ENCODE measurements around the gene SCARB1.
"Not testable (repeated sequence)": the region's sequence is repeated elsewhere in the genome, so short reads cannot be mapped to it uniquely, and the experiment has no call there.

SCARB1 gene

DNA sequence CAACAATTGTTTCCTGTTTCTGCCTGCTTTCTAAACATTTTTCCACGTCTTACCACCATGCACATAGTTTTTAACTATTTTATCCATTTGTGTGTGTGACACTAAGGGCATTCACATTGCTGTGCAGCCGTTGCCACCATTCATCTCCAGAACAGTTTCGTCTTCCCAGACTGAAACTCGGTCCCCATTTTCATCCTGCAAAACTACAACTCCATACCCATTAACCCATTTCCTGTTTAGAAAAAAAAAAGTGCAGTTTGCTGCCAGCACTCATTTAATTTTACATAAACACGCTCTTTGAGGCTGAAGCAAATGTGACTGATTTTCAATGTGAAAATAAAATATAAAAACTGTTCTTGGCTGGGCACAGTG, 35.2 kb upstream of the SCARB1 start:
- TF ChIP-seq SNAI2 (CRISPR knock-in tag; IDR thresholded peaks at IDR 0.05) (no peak), CSDC2 (CRISPR knock-in tag; IDR thresholded peaks at IDR 0.05) (no peak), ESRRG (CRISPR knock-in tag; IDR thresholded peaks at IDR 0.05) (no peak), ZFP3 (CRISPR knock-in tag; IDR thresholded peaks at IDR 0.05) (no peak), ZC3H10 (CRISPR knock-in tag; IDR thresholded peaks at IDR 0.05) (no peak), TCF4 (CRISPR knock-in tag; IDR thresholded peaks at IDR 0.05; ENCODE audit: borderline replicate concordance) (no peak), CREB5 (CRISPR knock-in tag; IDR thresholded peaks at IDR 0.05; ENCODE audit: low read depth) (no peak), ZNF565 (CRISPR knock-in tag; conservative IDR thresholded peaks at IDR 0.05; ENCODE audit: low read depth) (no peak), PPARA (CRISPR knock-in tag; IDR thresholded peaks at IDR 0.05; ENCODE audit: borderline replicate concordance) (no peak), CSRNP3 (CRISPR knock-in tag; IDR thresholded peaks at IDR 0.05) (no peak)
- ATAC-seq: peak; percentile 7; the same call in 2 of the 3 replicates

- peak; percentile 93 for ATAC-seq
- TF ChIP-seq, protein P1, sequence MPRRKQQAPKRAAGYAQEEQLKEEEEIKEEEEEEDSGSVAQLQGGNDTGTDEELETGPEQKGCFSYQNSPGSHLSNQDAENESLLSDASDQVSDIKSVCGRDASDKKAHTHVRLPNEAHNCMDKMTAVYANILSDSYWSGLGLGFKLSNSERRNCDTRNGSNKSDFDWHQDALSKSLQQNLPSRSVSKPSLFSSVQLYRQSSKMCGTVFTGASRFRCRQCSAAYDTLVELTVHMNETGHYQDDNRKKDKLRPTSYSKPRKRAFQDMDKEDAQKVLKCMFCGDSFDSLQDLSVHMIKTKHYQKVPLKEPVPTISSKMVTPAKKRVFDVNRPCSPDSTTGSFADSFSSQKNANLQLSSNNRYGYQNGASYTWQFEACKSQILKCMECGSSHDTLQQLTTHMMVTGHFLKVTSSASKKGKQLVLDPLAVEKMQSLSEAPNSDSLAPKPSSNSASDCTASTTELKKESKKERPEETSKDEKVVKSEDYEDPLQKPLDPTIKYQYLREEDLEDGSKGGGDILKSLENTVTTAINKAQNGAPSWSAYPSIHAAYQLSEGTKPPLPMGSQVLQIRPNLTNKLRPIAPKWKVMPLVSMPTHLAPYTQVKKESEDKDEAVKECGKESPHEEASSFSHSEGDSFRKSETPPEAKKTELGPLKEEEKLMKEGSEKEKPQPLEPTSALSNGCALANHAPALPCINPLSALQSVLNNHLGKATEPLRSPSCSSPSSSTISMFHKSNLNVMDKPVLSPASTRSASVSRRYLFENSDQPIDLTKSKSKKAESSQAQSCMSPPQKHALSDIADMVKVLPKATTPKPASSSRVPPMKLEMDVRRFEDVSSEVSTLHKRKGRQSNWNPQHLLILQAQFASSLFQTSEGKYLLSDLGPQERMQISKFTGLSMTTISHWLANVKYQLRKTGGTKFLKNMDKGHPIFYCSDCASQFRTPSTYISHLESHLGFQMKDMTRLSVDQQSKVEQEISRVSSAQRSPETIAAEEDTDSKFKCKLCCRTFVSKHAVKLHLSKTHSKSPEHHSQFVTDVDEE (CRISPR knock-in tag; IDR thresholded peaks at IDR 0.05): no peak
- TF ChIP-seq ZFP30 (CRISPR knock-in tag; IDR thresholded peaks at IDR 0.05): no peak
- no peak for TF ChIP-seq BACH2 (CRISPR knock-in tag; IDR thresholded peaks at IDR 0.05; ENCODE audit: borderline replicate concordance)
- no peak for TF ChIP-seq PPARA (CRISPR knock-in tag; IDR thresholded peaks at IDR 0.05; ENCODE audit: borderline replicate concordance)
- TF ChIP-seq SNAI2 (CRISPR knock-in tag; IDR thresholded peaks at IDR 0.05): no peak
- TF ChIP-seq CSDC2 (CRISPR knock-in tag; IDR thresholded peaks at IDR 0.05): no peak
These were observed 34.7 kb upstream of the SCARB1 start for GRCh38 chr12:124898200-124898922.

DNA sequence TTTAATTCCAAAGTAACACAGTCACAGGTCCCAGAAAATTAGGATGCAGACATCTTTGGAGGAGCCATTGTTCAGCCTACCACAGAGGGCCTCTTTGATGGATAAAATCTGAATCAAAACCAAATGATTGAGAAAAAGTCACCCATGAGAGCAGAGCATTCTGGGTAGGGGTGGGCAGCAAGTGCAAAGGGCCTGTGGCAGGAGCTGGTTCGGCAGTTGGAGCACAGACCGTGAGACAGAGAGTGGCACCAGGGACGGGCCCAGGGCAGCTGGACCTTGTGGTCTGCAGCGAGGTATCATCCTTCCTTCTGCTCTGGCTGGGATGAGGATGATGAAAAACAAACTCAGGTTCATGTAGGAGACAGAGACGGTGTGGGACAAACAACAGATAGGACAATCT, 32.8 kb upstream of the SCARB1 start:
- no peak for TF ChIP-seq ZNF70 (CRISPR knock-in tag; IDR thresholded peaks at IDR 0.05)
- TF ChIP-seq ZFP3 (CRISPR knock-in tag; IDR thresholded peaks at IDR 0.05): no peak
- TF ChIP-seq BACH2 (CRISPR knock-in tag; IDR thresholded peaks at IDR 0.05; ENCODE audit: borderline replicate concordance): no peak
- TF ChIP-seq PPARA (CRISPR knock-in tag; IDR thresholded peaks at IDR 0.05; ENCODE audit: borderline replicate concordance): no peak
- ATAC-seq: no peak

- no peak for TF ChIP-seq GLIS3 (CRISPR knock-in tag; IDR thresholded peaks at IDR 0.05)
- no peak for ATAC-seq
These were observed 30.3 kb upstream of the SCARB1 start for GRCh38 chr12:124893792-124894516.

GRCh38 chr12:124888260-124888659, 24.6 kb upstream of the SCARB1 start:
- no peak for ATAC-seq
- TF ChIP-seq ZFP30 (CRISPR knock-in tag; IDR thresholded peaks at IDR 0.05) (no peak), GLIS3 (CRISPR knock-in tag; IDR thresholded peaks at IDR 0.05) (no peak), TOX (CRISPR knock-in tag; IDR thresholded peaks at IDR 0.05; ENCODE audit: borderline replicate concordance) (no peak)

GRCh38 chr12:124887766-124888165, 24.1 kb upstream of the SCARB1 start:
- not testable (repeated sequence) for ATAC-seq
